ENCODE measurements around the gene TERT. TPM values are rescaled to one million over a fixed set of nuclear protein-coding genes. Genes with fewer than 3 reads are reported as not detected.
"Not testable (repeated sequence)": the region's sequence is repeated elsewhere in the genome, so short reads cannot be mapped to it uniquely, and the experiment has no call there.

Gene TERT
- total RNA-seq, 1 donor from 2014 or later = not detected

GRCh38 chr5:1294206-1294834, 548 bp downstream of the TERT start:
- no peak for DNase-seq (ENCODE audit: low spot score)

- DNase-seq (ENCODE audit: low spot score) = no peak
These were observed 1.3 kb downstream of the TERT start for GRCh38 chr5:1293416-1294205.

- DNase-seq (ENCODE audit: low spot score) = no peak
These were observed 1.9 kb downstream of the TERT start for GRCh38 chr5:1292846-1293415.

- DNase-seq (ENCODE audit: low spot score) = no peak
These were observed 2.7 kb downstream of the TERT start for GRCh38 chr5:1292139-1292538.

- no peak for DNase-seq (ENCODE audit: low spot score)
These were observed 3.2 kb downstream of the TERT start for GRCh38 chr5:1291611-1292080.

- not testable (repeated sequence) for DNase-seq (ENCODE audit: low spot score)
These were observed 3.9 kb downstream of the TERT start for GRCh38 chr5:1290956-1291355.

- not testable (repeated sequence) for DNase-seq (ENCODE audit: low spot score)
These were observed 5.3 kb downstream of the TERT start for GRCh38 chr5:1289559-1289958.

- no peak for DNase-seq (ENCODE audit: low spot score)
These were observed 6.2 kb downstream of the TERT start for GRCh38 chr5:1288439-1289335.

- no peak for DNase-seq (ENCODE audit: low spot score)
These were observed 9.0 kb downstream of the TERT start for GRCh38 chr5:1285883-1286291.

GRCh38 chr5:1285141-1285540, 9.7 kb downstream of the TERT start:
- DNase-seq (ENCODE audit: low spot score) = no peak

- not testable (repeated sequence) for DNase-seq (ENCODE audit: low spot score)
These were observed 10.4 kb downstream of the TERT start for GRCh38 chr5:1284336-1284970.

GRCh38 chr5:1283729-1284041, 11.2 kb downstream of the TERT start:
- DNase-seq (ENCODE audit: low spot score) = not testable (repeated sequence)

- not testable (repeated sequence) for DNase-seq (ENCODE audit: low spot score)
These were observed 11.7 kb downstream of the TERT start for GRCh38 chr5:1282993-1283728.

- no peak for DNase-seq (ENCODE audit: low spot score)
These were observed 12.5 kb downstream of the TERT start for GRCh38 chr5:1282131-1282992.

GRCh38 chr5:1281038-1281882, 13.6 kb downstream of the TERT start:
- DNase-seq (ENCODE audit: low spot score) = no peak

- no peak for DNase-seq (ENCODE audit: low spot score)
These were observed 14.5 kb downstream of the TERT start for GRCh38 chr5:1280177-1281037.

GRCh38 chr5:1279443-1280151, 15.3 kb downstream of the TERT start:
- DNase-seq (ENCODE audit: low spot score) = no peak

Measured in mucosa of gallbladder (tissue), 1 donor.